ENCODE measurements around the gene ERN1.

ERN1 gene

GRCh38 chr17:64134216-64134970, 4.4 kb upstream of the ERN1 start:
- DNase-seq = no peak

- peak; percentile 80 for DNase-seq
These were observed 3.7 kb upstream of the ERN1 start for GRCh38 chr17:64133546-64134215.

DNA sequence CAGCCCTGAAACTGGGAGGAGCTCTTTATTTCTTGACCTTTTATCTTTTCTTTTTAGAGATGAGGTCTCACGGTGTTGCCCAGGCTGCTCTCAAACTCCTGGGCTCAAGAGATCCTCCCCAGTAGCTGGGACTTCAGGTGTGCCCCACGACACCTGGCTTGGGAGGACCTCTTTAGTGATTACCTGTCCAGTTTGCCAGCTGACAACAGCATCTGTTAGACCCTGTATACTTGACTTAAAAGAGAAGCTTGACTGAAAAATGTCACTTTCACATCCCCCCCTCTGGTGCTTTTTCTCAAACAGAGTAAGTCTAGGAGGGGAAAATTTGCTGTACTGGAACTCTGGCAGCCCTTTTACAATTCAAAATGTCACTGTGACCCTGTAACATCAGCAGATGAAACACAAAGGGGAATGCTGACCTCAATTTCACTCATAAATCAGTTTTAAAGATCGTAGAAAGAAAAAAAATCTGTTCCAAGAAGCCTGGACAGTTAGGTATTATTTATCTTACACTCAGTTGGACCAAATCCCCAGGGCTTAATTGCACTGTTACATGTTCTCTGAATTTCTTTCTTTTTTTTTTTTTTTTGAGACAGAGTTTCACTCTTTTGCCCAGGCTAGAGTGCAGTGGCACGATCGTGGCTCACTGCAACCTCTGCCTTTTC, 1.8 kb upstream of the ERN1 start:
- DNase-seq = no peak

DNA sequence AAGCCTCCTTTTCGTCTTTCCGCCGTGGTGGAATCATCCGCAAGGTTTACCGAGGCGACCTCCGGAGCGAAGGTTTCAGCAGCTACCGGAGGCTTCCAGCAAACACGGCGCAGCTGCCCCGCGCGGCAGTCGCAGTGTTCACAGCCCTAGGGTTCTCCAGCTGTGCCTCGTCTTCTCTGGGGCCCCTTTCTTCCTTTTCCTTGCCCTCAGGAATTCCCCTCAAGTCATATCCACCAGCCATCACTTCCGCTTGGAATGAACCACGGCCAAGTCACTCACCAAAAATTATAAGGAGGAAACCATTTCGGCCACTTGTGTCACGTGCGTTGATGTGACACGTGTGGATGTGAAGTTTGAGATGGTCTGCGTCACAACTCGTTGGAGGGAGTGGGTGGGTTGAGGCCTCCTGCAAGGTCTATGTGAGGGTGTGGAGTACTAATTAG, 636 bp upstream of the ERN1 start:
- no peak for DNase-seq

GRCh38 chr17:64129515-64129764, 504 bp downstream of the ERN1 start:
- no peak for DNase-seq

- DNase-seq = no peak
These were observed 993 bp downstream of the ERN1 start for GRCh38 chr17:64128787-64129514.

GRCh38 chr17:64126918-64127317, 3.0 kb downstream of the ERN1 start:
- DNase-seq = no peak

- DNase-seq = no peak
These were observed 4.0 kb downstream of the ERN1 start for GRCh38 chr17:64125937-64126336.

DNA sequence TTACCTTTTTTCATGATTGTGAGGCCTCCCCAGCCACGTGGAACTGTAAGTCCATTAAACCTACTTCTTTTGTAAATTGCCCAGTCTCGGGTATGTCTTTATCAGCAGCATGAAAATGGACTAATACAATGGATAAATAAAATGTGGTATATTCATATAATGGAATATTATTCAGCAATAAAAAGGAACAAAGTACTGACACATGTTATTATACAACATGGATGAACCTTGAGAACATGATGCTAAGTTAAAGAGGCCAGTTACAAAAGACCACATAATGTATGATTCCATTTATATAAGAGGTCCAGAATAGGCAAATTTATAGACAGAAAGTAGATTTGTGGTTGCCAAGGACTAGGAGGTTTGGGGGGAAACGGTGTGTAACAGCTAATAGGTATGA, 5.3 kb downstream of the ERN1 start:
- DNase-seq = no peak

DNA sequence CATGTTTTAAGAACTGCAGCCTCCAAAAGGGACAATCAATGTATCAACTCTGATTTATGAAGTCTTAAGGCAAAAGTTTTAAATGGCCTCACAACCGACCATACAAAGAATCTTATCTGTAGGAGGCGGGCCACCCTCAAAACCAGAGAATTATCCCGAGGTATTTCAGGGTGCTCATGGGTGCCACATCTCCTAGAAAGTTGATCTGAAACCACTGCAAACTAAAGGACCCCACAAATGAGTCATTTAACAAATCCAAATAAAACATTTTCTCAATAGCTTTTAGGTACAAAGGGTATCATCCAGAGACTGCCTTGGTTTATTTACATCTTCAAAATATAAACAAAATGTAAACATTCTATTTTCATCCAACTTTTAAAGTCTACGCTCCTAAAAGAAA, 6.8 kb downstream of the ERN1 start:
- DNase-seq = no peak

DNA sequence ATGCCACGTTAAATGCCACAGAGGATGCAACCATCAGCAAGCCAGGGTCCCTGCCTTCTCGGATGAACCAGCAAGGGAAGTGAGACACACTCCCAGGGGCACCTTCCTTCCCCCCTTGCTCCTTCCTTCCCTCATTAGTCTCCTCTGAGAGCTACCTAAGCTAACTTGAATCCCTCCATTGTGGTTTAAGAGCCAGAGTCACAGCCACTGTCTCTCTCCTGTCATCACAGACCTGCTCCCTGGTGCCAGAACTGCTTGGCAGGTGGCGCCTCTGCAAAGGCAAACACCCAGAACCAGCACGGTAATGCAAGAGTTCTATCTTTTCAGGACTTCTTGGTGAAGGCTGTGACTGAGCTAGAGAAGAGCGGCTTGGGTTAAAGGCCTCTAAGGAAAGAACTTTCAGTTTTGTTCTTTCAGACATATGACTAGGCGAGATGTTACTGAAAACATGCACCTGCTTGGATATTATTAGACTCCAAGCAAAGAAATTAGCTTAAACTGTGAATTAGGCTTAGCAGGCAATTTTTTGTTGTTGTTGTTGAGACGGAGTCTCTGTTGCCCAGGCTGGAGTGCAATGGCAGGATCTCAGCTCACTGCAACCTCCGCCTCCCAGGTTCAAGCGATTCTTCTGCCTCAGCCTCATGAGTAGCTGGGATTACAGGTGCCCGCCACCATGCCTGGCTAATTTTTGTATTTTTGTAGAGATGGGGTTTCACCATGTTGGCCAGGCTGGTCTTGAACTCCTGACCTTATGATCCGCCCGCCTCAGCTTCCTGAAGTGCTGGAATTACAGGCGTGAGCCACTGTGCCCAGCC, 8.8 kb downstream of the ERN1 start:
- peak; percentile 14 for DNase-seq

- DNase-seq = no peak
These were observed 9.7 kb downstream of the ERN1 start for GRCh38 chr17:64120159-64120810.

- DNase-seq = peak; percentile 54
These were observed 11.7 kb downstream of the ERN1 start for GRCh38 chr17:64117981-64118979.

GRCh38 chr17:64115822-64116534, 14.0 kb downstream of the ERN1 start:
- no peak for DNase-seq

DNA sequence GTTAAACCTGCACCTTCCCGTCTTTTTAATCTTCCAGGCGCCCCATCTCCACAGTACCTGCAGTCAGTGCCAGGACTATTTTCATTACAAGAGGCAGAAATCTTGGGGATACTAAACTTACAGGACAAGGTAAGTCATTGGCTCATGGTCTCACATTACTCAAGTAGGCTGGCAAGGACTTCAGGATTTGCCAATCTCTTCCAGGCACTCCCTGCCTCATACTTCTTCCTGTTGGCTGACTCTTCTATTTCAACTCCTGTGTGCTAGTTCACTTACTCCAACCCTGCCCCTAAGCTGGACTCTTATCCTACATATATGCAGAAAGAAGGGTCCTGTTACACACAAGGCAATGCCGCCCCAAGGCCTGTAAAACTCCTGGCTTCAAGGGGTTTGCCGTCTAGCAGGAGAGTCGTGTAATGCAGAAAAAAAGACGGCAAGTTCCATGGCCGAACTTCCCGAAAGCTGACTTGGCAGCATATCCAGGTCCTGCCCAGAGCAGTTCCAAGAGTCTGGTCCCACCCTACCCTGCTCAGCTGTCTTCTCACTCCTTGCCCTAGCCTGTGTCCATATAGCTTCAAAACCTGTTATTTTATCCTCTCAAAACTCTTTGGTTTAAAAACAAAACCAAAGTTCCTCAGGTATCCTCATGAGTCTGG, 14.8 kb downstream of the ERN1 start:
- no peak for DNase-seq

GRCh38 chr17:64113006-64113405, 16.9 kb downstream of the ERN1 start:
- DNase-seq = no peak

- DNase-seq = no peak
These were observed 18.1 kb downstream of the ERN1 start for GRCh38 chr17:64111831-64112230.

GRCh38 chr17:64110379-64111152, 19.4 kb downstream of the ERN1 start:
- no peak for DNase-seq

DNA sequence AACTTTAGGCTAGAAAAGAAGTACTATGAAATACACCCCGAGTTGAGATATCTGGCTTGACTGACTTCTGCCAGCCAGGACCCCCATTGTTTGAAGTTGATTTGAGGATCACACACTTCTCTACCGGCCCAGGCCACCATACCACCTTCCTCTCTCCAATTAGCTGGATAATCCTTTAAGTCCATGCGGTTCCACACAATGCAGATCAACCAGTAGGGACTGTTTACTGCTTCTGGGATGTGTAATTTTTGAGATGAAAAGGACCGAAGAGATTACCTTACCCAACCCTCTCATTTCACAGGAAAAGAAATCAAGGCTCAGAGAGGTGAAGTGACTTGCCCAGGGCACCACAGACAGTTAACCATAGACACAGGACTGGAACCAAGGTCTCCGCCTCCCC, 20.5 kb downstream of the ERN1 start:
- DNase-seq = no peak

Measured in NCI-H774 (cell line).